Suprapubic skin (tissue), 4 donors: ENCODE data around the gene C6orf58. TPM values are rescaled to one million over a fixed set of nuclear protein-coding genes. Genes with fewer than 3 reads are reported as not detected.

ENCODE experiments used
- DNase-seq, 2 donors: peaks; one replicate each; pipeline ENCODE4 v3.0.0-alpha.2; 2019; ENCODE audit warnings: low spot score in 2 of 2
- H3K27ac ChIP-seq: fragments of 200-600 bp; sonication (generic); one replicate; pipeline ENCODE4 v1.5.1; 2019
- H3K27me3 ChIP-seq: fragments of 200-600 bp; sonication (generic); one replicate; pipeline ENCODE4 v1.5.1; 2019
- H3K36me3 ChIP-seq: fragments of 200-600 bp; sonication (generic); one replicate; pipeline ENCODE4 v1.5.1; 2019
- H3K4me1 ChIP-seq: fragments of 200-600 bp; sonication (generic); one replicate; pipeline ENCODE4 v1.5.1; 2019
- H3K4me3 ChIP-seq: fragments of 200-600 bp; sonication (generic); one replicate; pipeline ENCODE4 v1.5.1; 2019; ENCODE audit warnings: mild to moderate bottlenecking
- H3K9me3 ChIP-seq: fragments of 200-600 bp; sonication (generic); one replicate; pipeline ENCODE4 v1.5.1; 2019
- EP300 ChIP-seq: sonication (generic); formaldehyde crosslinking; IDR thresholded peaks from one replicate; pipeline ENCODE4 v1.6.1; 2017; ENCODE audit warnings: antibody characterized with exemption
- POLR2A ChIP-seq, 2 donors: fragments of 450-650 bp; IDR thresholded peaks; one replicate each; pipeline ENCODE4 v1.6.1; 2017; ENCODE audit warnings: antibody characterized with exemption in 2 of 2, mild to moderate bottlenecking in 2 of 2, moderate library complexity in 2 of 2
- POLR2AphosphoS5 ChIP-seq, 3 donors: sonication (generic); formaldehyde crosslinking; IDR thresholded peaks; one replicate each; pipeline ENCODE4 v1.6.1; 2017; ENCODE audit warnings: antibody characterized with exemption in 3 of 3
- WGBS: methylation state at CpG from one replicate; pipeline ENCODE4 v1.1.5; 2018; 5-methylcytosine and 5-hydroxymethylcytosine counted together
- total RNA-seq, 4 donors: library from RNA; depleted of rRNA; stranded (reverse); fragments of >200 nt; gene quantifications; one replicate each; pipeline ENCODE4 v1.1.0, GENCODE V29; 2016
- TF ChIP-seq, protein P1 (sequence below), 2 donors: fragments of 200-600 bp in 1 of 2; fragments of 450-650 bp in 1 of 2; sonication (generic) in 1 of 2; IDR thresholded peaks; one replicate each; pipeline ENCODE4 v1.5.1; 2016 to 2019; ENCODE audit warnings: antibody characterized with exemption in 2 of 2, mild to moderate bottlenecking in 1 of 2, moderate library complexity in 1 of 2

The C6orf58 gene
- total RNA-seq, 4 donors from 2014 or later = not detected

DNA sequence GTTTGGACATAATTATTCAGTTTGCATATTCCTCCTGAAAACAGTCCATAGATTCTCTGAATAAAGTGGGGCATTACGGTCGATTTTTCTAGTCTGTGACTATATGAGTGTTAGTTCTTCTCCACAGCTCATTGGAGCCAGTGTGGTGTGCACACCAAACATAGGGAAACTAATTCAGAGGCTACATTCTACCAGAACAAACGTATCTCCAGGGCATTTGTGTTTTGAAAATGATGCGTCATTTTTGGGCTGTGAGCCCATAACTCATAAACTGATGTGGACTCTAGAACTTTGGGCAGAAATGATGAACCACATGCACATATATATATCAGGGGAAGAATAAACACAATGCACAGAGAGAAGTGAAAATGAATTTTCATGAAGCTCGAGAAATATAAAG lies 41.8 kb downstream of the C6orf58 start:
- Histone ChIP-seq H3K4me3 (no peak overlapping the region), H3K27ac (no peak overlapping the region), H3K27me3 (no peaks in the 10 kb centered on the region), H3K36me3 (no peaks in the 10 kb centered on the region), H3K4me1 (no peaks in the 10 kb centered on the region), H3K9me3 (no peaks in the 10 kb centered on the region)
- 60% methylated on average over 5 of the region's 5 CpGs for WGBS
- TF ChIP-seq POLR2AphosphoS5 (IDR thresholded peaks at IDR 0.05) = no peak
- TF ChIP-seq POLR2A (IDR thresholded peaks at IDR 0.05) = no peak
- TF ChIP-seq EP300 = no peak
- TF ChIP-seq, protein P1, sequence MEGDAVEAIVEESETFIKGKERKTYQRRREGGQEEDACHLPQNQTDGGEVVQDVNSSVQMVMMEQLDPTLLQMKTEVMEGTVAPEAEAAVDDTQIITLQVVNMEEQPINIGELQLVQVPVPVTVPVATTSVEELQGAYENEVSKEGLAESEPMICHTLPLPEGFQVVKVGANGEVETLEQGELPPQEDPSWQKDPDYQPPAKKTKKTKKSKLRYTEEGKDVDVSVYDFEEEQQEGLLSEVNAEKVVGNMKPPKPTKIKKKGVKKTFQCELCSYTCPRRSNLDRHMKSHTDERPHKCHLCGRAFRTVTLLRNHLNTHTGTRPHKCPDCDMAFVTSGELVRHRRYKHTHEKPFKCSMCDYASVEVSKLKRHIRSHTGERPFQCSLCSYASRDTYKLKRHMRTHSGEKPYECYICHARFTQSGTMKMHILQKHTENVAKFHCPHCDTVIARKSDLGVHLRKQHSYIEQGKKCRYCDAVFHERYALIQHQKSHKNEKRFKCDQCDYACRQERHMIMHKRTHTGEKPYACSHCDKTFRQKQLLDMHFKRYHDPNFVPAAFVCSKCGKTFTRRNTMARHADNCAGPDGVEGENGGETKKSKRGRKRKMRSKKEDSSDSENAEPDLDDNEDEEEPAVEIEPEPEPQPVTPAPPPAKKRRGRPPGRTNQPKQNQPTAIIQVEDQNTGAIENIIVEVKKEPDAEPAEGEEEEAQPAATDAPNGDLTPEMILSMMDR (IDR thresholded peaks at IDR 0.05) = no peak
- DNase-seq = no peak

DNA sequence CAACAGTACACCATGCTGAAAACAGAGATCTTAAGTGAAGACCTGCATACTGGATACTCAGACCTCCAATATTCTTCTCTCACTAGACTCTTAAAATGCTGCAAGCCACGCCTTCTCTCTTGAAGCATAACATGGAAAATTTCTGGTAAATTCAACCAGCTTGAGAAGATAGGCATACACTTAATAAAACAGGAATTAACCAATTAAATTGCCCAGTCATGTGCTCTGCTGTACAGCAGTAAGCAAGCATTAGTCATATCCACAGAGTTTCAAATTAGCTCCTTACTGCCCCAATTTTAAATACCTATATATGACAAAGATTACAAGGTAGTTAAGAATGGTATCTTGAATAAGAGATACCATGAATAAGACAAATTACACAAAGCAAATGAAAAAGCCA lies 53.8 kb downstream of the C6orf58 start:
- Histone ChIP-seq H3K4me1 (no peaks in the 10 kb centered on the region), H3K27me3 (no peaks in the 10 kb centered on the region), H3K4me3 (no peak overlapping the region), H3K9me3 (no peaks in the 10 kb centered on the region), H3K27ac (no peak overlapping the region), H3K36me3 (no peaks in the 10 kb centered on the region)
- WGBS = 70% methylated on average over 1 of the region's 1 CpG
- no peak for TF ChIP-seq POLR2A (IDR thresholded peaks at IDR 0.05)
- TF ChIP-seq, protein P1 (IDR thresholded peaks at IDR 0.05) = no peak
- no peak for TF ChIP-seq POLR2AphosphoS5 (IDR thresholded peaks at IDR 0.05)
- TF ChIP-seq EP300 = no peak
- DNase-seq = no peak

DNA sequence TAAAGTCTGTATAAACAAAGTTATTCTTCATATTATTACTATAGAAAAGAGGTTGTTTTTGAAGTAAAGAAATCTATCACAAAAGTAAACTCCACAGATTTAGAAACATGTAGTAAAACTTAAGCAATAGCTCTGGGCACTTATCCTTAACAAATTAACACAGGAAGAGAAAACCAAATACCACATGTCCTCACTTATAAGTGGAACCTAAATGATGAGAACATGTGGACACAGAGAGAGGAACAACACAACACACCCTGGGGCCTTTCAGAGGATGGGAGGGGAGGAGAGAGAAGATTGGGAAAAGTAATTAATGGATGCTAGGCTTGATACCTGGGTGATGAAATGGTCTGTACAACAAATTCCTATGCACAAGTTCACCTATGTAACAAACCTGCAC lies 57.2 kb downstream of the C6orf58 start:
- TF ChIP-seq POLR2A (IDR thresholded peaks at IDR 0.05) (no peak), POLR2AphosphoS5 (IDR thresholded peaks at IDR 0.05) (no peak), EP300 (no peak)
- TF ChIP-seq, protein P1 (IDR thresholded peaks at IDR 0.05) = no peak
- Histone ChIP-seq H3K9me3 (no peaks in the 10 kb centered on the region), H3K36me3 (no peaks in the 10 kb centered on the region), H3K27ac (no peak overlapping the region), H3K4me3 (no peak overlapping the region), H3K27me3 (no peaks in the 10 kb centered on the region), H3K4me1 (no peaks in the 10 kb centered on the region)
- no peak for DNase-seq

DNA sequence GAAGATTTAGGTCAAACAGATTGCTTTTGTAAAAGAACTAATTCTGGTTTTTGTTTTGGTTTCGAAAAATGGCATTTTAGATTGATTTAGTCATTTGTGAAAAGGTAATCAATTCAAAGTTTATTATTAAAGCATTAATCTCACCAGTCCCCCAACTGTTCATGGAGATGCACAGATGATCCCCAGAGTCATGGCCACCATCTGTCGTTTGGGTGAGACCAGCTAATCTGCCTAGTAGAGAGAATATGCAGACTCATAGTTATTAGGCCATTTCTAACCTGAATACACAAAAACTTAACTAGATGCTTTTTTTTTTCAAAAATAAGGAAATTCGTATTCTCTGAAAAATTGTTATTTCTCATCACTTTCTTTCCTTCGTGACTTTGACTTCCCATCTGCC lies 58.1 kb downstream of the C6orf58 start:
- Histone ChIP-seq H3K27me3 (no peaks in the 10 kb centered on the region), H3K27ac (no peak overlapping the region), H3K36me3 (no peaks in the 10 kb centered on the region), H3K4me1 (no peaks in the 10 kb centered on the region), H3K4me3 (no peak overlapping the region), H3K9me3 (no peaks in the 10 kb centered on the region)
- TF ChIP-seq POLR2AphosphoS5 (IDR thresholded peaks at IDR 0.05) (no peak), EP300 (no peak), POLR2A (IDR thresholded peaks at IDR 0.05) (no peak)
- TF ChIP-seq, protein P1 (IDR thresholded peaks at IDR 0.05) = no peak
- 89% methylated on average over 4 of the region's 4 CpGs for WGBS
- DNase-seq = no peak

DNA sequence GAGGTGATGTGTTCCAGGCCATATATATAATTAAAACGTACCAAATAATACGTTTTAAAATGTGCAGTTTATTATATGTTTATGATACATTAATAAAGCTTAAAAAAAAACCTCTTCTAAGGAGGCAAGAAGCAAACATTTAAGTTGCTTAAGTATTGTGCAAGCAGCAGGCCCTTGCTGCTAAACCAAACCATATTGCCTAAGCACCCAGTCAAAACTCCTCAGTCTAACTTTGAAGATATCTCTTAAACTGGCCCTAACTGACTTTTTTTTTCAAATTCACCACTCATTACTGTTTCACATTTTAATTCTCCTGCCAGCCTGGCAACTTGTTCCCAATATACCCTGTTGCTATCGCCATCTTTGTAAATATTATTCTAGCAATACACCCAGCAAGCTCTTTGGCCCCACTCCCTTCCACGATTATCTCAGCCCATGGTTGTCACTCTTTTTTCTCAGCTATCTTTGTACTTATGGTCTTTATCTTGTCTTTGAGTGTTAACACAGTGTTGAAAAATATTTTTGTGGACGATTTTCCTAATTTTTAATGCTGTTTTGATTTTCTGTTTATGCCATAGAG lies 60.9 kb downstream of the C6orf58 start:
- Histone ChIP-seq H3K4me1 (no peaks in the 10 kb centered on the region), H3K27ac (no peak overlapping the region), H3K27me3 (peaks cover 6% of the 10 kb centered on the region), H3K4me3 (no peak overlapping the region), H3K9me3 (no peaks in the 10 kb centered on the region), H3K36me3 (no peaks in the 10 kb centered on the region)
- no peak for TF ChIP-seq POLR2A (IDR thresholded peaks at IDR 0.05)
- no peak for TF ChIP-seq POLR2AphosphoS5 (IDR thresholded peaks at IDR 0.05)
- DNase-seq = no peak
- 72% methylated on average over 5 of the region's 5 CpGs for WGBS

Other genes with a start within 250 kb of the C6orf58 start
- gene ECHDC1, start 233.6 kb upstream of the C6orf58 start, total RNA-seq = 10 to 100 TPM; 23.9 to 42.6 (median 38.0) TPM
- gene KIAA0408, start 117.8 kb upstream of the C6orf58 start, total RNA-seq = 1 to 10 TPM in 3 of 4 donors, not detected in 1; 1.4 to 2.7 (median 1.7) TPM